Effector memory CD4-positive, alpha-beta T cell (primary cell): Measurements from ENCODE around the gene MARCO.

Experiments used
- DNase-seq, 3 donors: peaks; one replicate each; pipeline ENCODE4 v3.0.0-alpha.2; 2020
- H3K27ac ChIP-seq: 2 replicates; pipeline ENCODE4 v1.7.0; 2013; ENCODE audit warnings: mild to moderate bottlenecking, low read length, moderate library complexity; ENCODE audit not compliant: insufficient read depth, poor library complexity, severe bottlenecking
- H3K27me3 ChIP-seq: replicated peaks from 2 replicates; pipeline ENCODE4 v1.7.0; 2013; ENCODE audit warnings: mild to moderate bottlenecking, low read length; ENCODE audit not compliant: insufficient read depth, control insufficient read depth, poor library complexity, severe bottlenecking
- H3K36me3 ChIP-seq: 2 replicates; pipeline ENCODE4 v1.7.0; 2013; ENCODE audit warnings: mild to moderate bottlenecking, low read length, moderate library complexity; ENCODE audit not compliant: control insufficient read depth, insufficient read depth
- H3K4me1 ChIP-seq: 2 replicates; pipeline ENCODE4 v1.7.0; 2013; ENCODE audit warnings: low read length, mild to moderate bottlenecking; ENCODE audit not compliant: control insufficient read depth, insufficient read depth, poor library complexity, severe bottlenecking
- H3K4me3 ChIP-seq: 2 replicates; pipeline ENCODE4 v1.7.0; 2013; ENCODE audit warnings: low read length, low read depth, mild to moderate bottlenecking; ENCODE audit not compliant: insufficient read depth, poor library complexity, severe bottlenecking
- H3K9me3 ChIP-seq: 2 replicates; pipeline ENCODE4 v1.7.0; 2013; ENCODE audit warnings: mild to moderate bottlenecking, low read length, moderate library complexity; ENCODE audit not compliant: control insufficient read depth

MARCO gene

DNA sequence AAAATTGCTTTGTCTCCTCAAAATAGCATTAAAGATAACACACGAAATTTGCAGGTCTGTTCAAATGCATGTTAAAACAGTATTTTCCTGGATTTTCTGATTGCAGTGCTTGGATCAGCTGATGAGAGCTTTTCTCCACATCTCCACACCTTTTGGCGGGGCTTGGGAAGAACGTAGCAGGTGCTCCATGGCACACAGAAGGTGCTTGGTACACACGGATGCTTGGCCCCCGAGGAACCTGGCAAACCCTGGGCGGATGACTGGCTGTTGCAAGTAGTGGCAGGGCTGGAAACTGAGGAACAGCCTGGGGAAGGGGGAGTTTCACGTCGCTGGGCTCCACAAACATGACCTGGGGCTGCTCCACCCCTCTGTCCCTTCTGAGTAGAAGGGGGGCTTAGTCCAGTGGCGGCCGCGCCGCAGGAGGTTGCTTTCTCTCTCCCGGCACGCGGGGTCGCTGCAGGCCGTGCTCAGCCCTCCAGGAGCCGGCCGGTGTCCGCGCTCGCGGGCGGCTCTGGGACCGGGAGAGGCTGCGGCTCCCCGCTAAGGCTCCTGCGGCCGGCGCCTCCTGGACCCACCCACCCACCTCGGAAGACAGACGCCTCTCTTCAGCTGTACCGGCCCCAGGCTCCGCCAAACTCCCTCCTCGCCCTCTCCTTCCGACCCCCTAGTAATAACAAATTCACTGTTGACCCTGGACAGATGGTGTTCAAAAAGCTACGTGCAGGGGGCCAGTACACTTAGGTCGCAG lies 69.3 kb downstream of the MARCO start:
- Histone ChIP-seq H3K9me3 (no peaks in the 10 kb centered on the region), H3K4me1 (no peaks in the 10 kb centered on the region), H3K27me3 (no peaks in the 10 kb centered on the region), H3K4me3 (no peak overlapping the region), H3K36me3 (no peaks in the 10 kb centered on the region), H3K27ac (no peak overlapping the region)
- no peak for DNase-seq

DNA sequence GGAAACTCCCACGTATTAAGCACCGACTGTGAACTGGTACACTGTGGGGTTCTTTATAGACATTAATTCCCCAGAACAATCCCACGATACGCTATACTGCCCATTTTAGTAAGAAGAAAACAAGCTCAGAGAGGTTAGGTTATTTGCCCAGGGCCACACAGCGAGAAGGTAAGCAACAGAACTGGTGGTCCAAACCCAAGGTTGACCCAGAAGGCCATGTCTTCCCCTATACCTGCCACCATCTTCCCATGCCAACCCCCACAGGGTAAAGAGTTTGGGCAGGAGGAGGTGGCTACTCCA lies 69.9 kb downstream of the MARCO start:
- no peak overlapping the region for H3K4me3 ChIP-seq
- H3K4me1 ChIP-seq = no peaks in the 10 kb centered on the region
- DNase-seq = no peak
- no peaks in the 10 kb centered on the region for H3K27me3 ChIP-seq
- H3K9me3 ChIP-seq = no peaks in the 10 kb centered on the region
- no peaks in the 10 kb centered on the region for H3K36me3 ChIP-seq
- no peak overlapping the region for H3K27ac ChIP-seq

- Histone ChIP-seq H3K27me3 (no peaks in the 10 kb centered on the region), H3K4me3 (no peak overlapping the region), H3K4me1 (no peaks in the 10 kb centered on the region), H3K27ac (no peak overlapping the region), H3K9me3 (no peaks in the 10 kb centered on the region), H3K36me3 (no peaks in the 10 kb centered on the region)
- no peak for DNase-seq
Measured at GRCh38 chr2:119012345-119013301, 70.6 kb downstream of the MARCO start.

DNA sequence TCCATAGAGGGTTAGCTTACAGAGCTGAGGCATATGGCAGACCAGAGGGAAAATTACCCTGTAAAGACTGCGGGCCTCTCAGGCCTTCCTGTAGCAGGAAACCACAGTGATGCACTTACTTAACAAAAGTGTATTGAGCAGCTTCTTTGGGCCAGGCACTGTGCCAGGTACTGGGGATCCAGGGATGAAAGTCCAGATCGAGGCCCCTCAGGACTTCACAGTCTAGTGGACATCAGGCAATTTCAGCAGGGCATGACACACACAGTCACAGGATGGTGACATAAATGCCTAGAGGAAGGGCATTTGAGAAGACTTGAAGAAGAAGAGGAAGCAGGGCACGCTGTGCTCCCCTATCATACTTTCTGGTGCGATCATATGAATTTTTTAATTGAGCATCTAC lies 71.7 kb downstream of the MARCO start:
- Histone ChIP-seq H3K36me3 (no peaks in the 10 kb centered on the region), H3K4me1 (no peaks in the 10 kb centered on the region), H3K27me3 (no peaks in the 10 kb centered on the region), H3K4me3 (no peak overlapping the region), H3K9me3 (no peaks in the 10 kb centered on the region), H3K27ac (no peak overlapping the region)
- DNase-seq = no peak

GRCh38 chr2:119015845-119016244 lies 73.9 kb downstream of the MARCO start:
- no peak overlapping the region for H3K27ac ChIP-seq
- no peaks in the 10 kb centered on the region for H3K9me3 ChIP-seq
- no peaks in the 10 kb centered on the region for H3K27me3 ChIP-seq
- DNase-seq = no peak
- H3K4me3 ChIP-seq = no peak overlapping the region
- H3K4me1 ChIP-seq = no peaks in the 10 kb centered on the region
- H3K36me3 ChIP-seq = no peaks in the 10 kb centered on the region

- peaks cover 3% of the 10 kb centered on the region for H3K27me3 ChIP-seq
- H3K4me3 ChIP-seq = no peak overlapping the region
- H3K36me3 ChIP-seq = no peaks in the 10 kb centered on the region
- no peak for DNase-seq
- no peaks in the 10 kb centered on the region for H3K9me3 ChIP-seq
- H3K27ac ChIP-seq = no peak overlapping the region
- no peaks in the 10 kb centered on the region for H3K4me1 ChIP-seq
Measured at GRCh38 chr2:119019521-119019920, 77.5 kb downstream of the MARCO start.

GRCh38 chr2:119022678-119023077 lies 80.7 kb downstream of the MARCO start:
- H3K4me3 ChIP-seq = no peak overlapping the region
- no peak for DNase-seq
- no peaks in the 10 kb centered on the region for H3K36me3 ChIP-seq
- no peak overlapping the region for H3K27ac ChIP-seq
- no peaks in the 10 kb centered on the region for H3K4me1 ChIP-seq
- no peaks in the 10 kb centered on the region for H3K9me3 ChIP-seq
- H3K27me3 ChIP-seq = peaks cover 3% of the 10 kb centered on the region

- Histone ChIP-seq H3K4me1 (no peaks in the 10 kb centered on the region), H3K4me3 (no peak overlapping the region), H3K27ac (no peak overlapping the region), H3K9me3 (no peaks in the 10 kb centered on the region), H3K27me3 (peaks cover 3% of the 10 kb centered on the region), H3K36me3 (no peaks in the 10 kb centered on the region)
- DNase-seq = no peak
Measured at GRCh38 chr2:119023534-119023933, 81.5 kb downstream of the MARCO start.

DNA sequence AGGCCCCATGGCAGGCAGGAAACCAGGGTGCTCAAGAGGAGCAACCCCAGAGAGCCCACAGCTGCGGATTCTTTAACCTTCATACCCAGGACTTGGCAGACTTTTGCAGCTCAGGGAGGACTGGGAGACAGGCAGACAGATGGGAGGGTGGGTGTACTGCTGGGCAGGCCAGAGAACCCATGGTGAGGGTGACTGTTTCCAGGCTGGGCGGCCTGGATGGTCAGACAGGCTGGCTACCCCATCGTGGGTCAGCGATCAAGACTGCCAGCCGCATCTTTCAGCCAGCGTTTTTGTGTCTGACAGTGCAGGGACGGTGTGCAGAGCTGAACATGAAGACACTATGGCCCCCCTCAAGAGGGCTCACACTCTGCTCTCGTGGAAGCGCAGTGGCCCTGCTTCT lies 82.2 kb downstream of the MARCO start:
- H3K4me3 ChIP-seq = no peak overlapping the region
- no peaks in the 10 kb centered on the region for H3K9me3 ChIP-seq
- DNase-seq = no peak
- H3K4me1 ChIP-seq = no peaks in the 10 kb centered on the region
- H3K27ac ChIP-seq = no peak overlapping the region
- no peaks in the 10 kb centered on the region for H3K36me3 ChIP-seq
- peaks cover 3% of the 10 kb centered on the region for H3K27me3 ChIP-seq

- Histone ChIP-seq H3K4me3 (no peak overlapping the region), H3K27ac (no peak overlapping the region), H3K36me3 (no peaks in the 10 kb centered on the region), H3K4me1 (no peaks in the 10 kb centered on the region), H3K9me3 (no peaks in the 10 kb centered on the region), H3K27me3 (peaks cover 3% of the 10 kb centered on the region)
- no peak for DNase-seq
Measured at GRCh38 chr2:119024568-119024967, 82.6 kb downstream of the MARCO start.
